ENCODE measurements around the gene KIDINS220. TPM values are rescaled to one million over a fixed set of nuclear protein-coding genes. Genes with fewer than 3 reads are reported as not detected.
A peak's percentile ranks its signal among the peaks of the same experiment; 100 is the strongest.

KIDINS220 gene
- total RNA-seq, 1 donor from 2014 or later, result 45.3 TPM

- H3K36me3 ChIP-seq (ENCODE audit: control insufficient read depth, insufficient read depth, low read length), result peaks cover 3% of the 10 kb centered on the region
- FAIRE-seq (no peak), DNase-seq (ENCODE audit: low read depth) (peak; percentile 43)
- no peak overlapping the region for H3K4me3 ChIP-seq (ENCODE audit: low read depth, low read length)
- no peaks in the 10 kb centered on the region for H3K27me3 ChIP-seq (ENCODE audit: control insufficient read depth, insufficient read depth, low read length)
- TF ChIP-seq, protein P1, sequence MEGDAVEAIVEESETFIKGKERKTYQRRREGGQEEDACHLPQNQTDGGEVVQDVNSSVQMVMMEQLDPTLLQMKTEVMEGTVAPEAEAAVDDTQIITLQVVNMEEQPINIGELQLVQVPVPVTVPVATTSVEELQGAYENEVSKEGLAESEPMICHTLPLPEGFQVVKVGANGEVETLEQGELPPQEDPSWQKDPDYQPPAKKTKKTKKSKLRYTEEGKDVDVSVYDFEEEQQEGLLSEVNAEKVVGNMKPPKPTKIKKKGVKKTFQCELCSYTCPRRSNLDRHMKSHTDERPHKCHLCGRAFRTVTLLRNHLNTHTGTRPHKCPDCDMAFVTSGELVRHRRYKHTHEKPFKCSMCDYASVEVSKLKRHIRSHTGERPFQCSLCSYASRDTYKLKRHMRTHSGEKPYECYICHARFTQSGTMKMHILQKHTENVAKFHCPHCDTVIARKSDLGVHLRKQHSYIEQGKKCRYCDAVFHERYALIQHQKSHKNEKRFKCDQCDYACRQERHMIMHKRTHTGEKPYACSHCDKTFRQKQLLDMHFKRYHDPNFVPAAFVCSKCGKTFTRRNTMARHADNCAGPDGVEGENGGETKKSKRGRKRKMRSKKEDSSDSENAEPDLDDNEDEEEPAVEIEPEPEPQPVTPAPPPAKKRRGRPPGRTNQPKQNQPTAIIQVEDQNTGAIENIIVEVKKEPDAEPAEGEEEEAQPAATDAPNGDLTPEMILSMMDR (IDR thresholded peaks at IDR 0.05; ENCODE audit: insufficient read depth, low read length, severe bottlenecking), result peak; percentile 34
Measured at GRCh38 chr2:8761529-8762164, 75.8 kb downstream of the KIDINS220 start.

GRCh38 chr2:8756716-8757115 lies 80.7 kb downstream of the KIDINS220 start:
- no peaks in the 10 kb centered on the region for H3K36me3 ChIP-seq (ENCODE audit: control insufficient read depth, insufficient read depth, low read length)
- H3K27me3 ChIP-seq (ENCODE audit: control insufficient read depth, insufficient read depth, low read length), result no peaks in the 10 kb centered on the region
- no peak overlapping the region for H3K4me3 ChIP-seq (ENCODE audit: low read depth, low read length)
- TF ChIP-seq, protein P1 (IDR thresholded peaks at IDR 0.05; ENCODE audit: insufficient read depth, low read length, severe bottlenecking), result no peak
- DNase-seq (ENCODE audit: low read depth) (no peak), FAIRE-seq (no peak)

- DNase-seq (ENCODE audit: low read depth) (no peak), FAIRE-seq (no peak)
- TF ChIP-seq, protein P1 (IDR thresholded peaks at IDR 0.05; ENCODE audit: insufficient read depth, low read length, severe bottlenecking), result no peak
- no peak overlapping the region for H3K4me3 ChIP-seq (ENCODE audit: low read depth, low read length)
- H3K27me3 ChIP-seq (ENCODE audit: control insufficient read depth, insufficient read depth, low read length), result no peaks in the 10 kb centered on the region
- H3K36me3 ChIP-seq (ENCODE audit: control insufficient read depth, insufficient read depth, low read length), result no peaks in the 10 kb centered on the region
Measured at GRCh38 chr2:8756230-8756629, 81.2 kb downstream of the KIDINS220 start.

DNA sequence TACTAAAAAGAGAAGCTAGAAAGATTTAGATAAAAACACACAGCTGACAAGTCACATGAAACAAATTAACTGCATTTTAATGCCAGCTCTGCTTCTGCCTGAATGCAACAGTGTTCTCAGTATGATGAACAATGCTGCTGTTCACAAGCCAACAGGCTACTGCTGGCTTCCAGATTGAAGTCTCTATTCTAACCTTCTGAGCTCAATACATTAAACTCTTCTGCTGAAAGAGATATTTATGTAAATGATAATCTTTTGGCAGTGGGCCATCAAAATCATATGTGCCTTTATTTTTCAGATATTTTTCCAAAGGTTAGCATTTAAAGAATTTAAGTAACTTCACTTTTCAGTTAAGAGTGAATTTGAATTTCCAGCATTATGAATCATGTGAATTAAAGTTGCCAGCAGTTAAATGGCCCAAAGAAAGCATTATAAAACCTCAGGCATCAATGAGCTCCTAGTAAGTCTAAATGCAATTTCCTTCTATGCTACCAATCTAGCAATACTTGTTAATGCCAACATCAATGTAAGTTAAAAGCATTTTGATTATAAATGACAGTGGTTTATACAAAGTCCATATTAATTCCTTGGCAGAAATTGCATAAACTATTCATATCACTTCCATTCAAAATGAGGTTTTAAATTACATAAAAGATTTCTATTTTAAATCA lies 83.2 kb downstream of the KIDINS220 start:
- FAIRE-seq (no peak), DNase-seq (ENCODE audit: low read depth) (no peak)
- Histone ChIP-seq H3K4me3 (ENCODE audit: low read depth, low read length) (no peak overlapping the region), H3K36me3 (ENCODE audit: control insufficient read depth, insufficient read depth, low read length) (no peaks in the 10 kb centered on the region), H3K27me3 (ENCODE audit: control insufficient read depth, insufficient read depth, low read length) (no peaks in the 10 kb centered on the region)
- TF ChIP-seq, protein P1 (IDR thresholded peaks at IDR 0.05; ENCODE audit: insufficient read depth, low read length, severe bottlenecking), result no peak

GRCh38 chr2:8753609-8754008 lies 83.8 kb downstream of the KIDINS220 start:
- TF ChIP-seq, protein P1 (IDR thresholded peaks at IDR 0.05; ENCODE audit: insufficient read depth, low read length, severe bottlenecking), result no peak
- no peaks in the 10 kb centered on the region for H3K27me3 ChIP-seq (ENCODE audit: control insufficient read depth, insufficient read depth, low read length)
- no peak for DNase-seq (ENCODE audit: low read depth)
- FAIRE-seq, result no peak
- H3K4me3 ChIP-seq (ENCODE audit: low read depth, low read length), result no peak overlapping the region
- H3K36me3 ChIP-seq (ENCODE audit: control insufficient read depth, insufficient read depth, low read length), result no peaks in the 10 kb centered on the region

Measured in bronchial epithelial cell (primary cell).